NT2/D1 (cell line): Measurements from ENCODE around the gene PHLPP1.

ENCODE experiments used
- SUZ12 ChIP-seq: IDR thresholded peaks from 2 replicates; pipeline ENCODE4 v1.6.1; 2011; ENCODE audit not compliant: insufficient read length, insufficient read depth; ENCODE audit errors: extremely low read depth
- YY1 ChIP-seq: IDR thresholded peaks from 2 replicates; pipeline ENCODE4 v1.6.1; 2011; ENCODE audit not compliant: insufficient read length, insufficient read depth

- TF ChIP-seq SUZ12, result no peak
- no peak for TF ChIP-seq YY1
Measured at GRCh38 chr18:62984656-62985315, 269.4 kb downstream of the PHLPP1 start.
